ENCODE measurements around the gene MSH6.
"Not testable (repeated sequence)": the region's sequence is repeated elsewhere in the genome, so short reads cannot be mapped to it uniquely, and the experiment has no call there.

MSH6 gene

DNA sequence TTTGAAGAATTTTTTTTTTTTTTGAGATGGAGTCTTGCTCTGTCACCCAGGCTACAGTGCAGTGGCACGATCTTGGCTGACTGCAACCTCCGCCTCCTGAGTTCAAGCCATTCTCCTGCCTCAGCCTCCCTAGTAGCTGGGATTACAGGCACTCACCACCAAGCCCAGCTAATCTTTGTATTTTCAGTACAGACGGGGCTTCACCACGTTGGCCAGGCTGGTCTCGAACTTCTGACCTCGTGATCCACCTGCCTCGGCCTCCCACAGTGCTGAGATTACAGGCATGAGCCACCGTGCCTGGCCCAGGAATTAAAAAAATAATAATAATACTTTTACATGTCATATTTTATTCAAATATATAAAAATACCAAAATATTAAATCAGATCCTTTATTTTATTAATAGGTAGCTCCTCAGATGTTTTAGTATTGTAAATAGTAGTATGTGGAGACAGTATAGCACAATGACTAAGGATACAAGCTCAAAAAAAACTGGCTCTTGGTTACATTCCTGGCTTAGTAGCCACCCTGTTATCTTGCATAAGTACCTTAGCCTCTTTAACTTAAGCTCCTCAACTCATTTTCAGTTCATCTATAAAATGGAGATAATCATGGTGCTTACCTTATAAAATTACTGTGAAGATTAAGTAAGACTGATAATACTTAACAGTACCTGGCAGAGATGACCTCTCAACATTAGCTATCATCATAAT is 70.3 kb downstream of the MSH6 start:
- DNase-seq, result not testable (repeated sequence)
